Pancreas (tissue), 10 donors: Measurements from ENCODE around the gene TRPV4. TPM values are rescaled to one million over a fixed set of nuclear protein-coding genes. Genes with fewer than 3 reads are reported as not detected.
A peak's percentile ranks its signal among the peaks of the same experiment; 100 is the strongest.

ENCODE experiments used
- ATAC-seq, 4 donors: fragments of 200-7000 bp; cut with Tn5 transposase; one replicate each; pipeline versions ENCODE4 v1.8.0 to v1.9.1; 2020; ENCODE audit warnings: mild to moderate bottlenecking in 4 of 4, moderate library complexity in 4 of 4
- DNase-seq, 6 donors: peaks; one replicate each; pipeline ENCODE4 v3.0.0-alpha.2; 2020
- FAIRE-seq: peaks from 2 replicates; lab custom pipeline; 2012; peaks lifted over from hg19 to GRCh38; lab: Jason Lieb, UNC
- H3K27ac ChIP-seq, 4 donors: fragments of 200-600 bp; sonication (generic); 1 replicate in 3 of 4; 2 replicates in 1 of 4; pipeline versions ENCODE4 v1.5.0 to v1.8.0; 2020
- H3K27me3 ChIP-seq, 4 donors: fragments of 200-600 bp; one replicate each; pipeline ENCODE4 v1.8.0; 2021
- H3K36me3 ChIP-seq, 3 donors: fragments of 200-600 bp; sonication (generic) in 1 of 3; one replicate each; pipeline versions ENCODE4 v1.5.0 to v1.8.0; 2020 to 2021
- H3K4me1 ChIP-seq, 3 donors: fragments of 200-600 bp; one replicate each; pipeline ENCODE4 v1.8.0; 2021
- H3K4me3 ChIP-seq, 4 donors: fragments of 200-600 bp; sonication (generic) in 2 of 4; one replicate each; pipeline versions ENCODE4 v1.5.0 to v1.8.0; 2020 to 2021
- H3K9me3 ChIP-seq, 4 donors: fragments of 200-600 bp; one replicate each; pipeline ENCODE4 v1.8.0; 2021
- CTCF ChIP-seq, 4 donors: fragments of 200-600 bp; sonication (generic) in 3 of 4; IDR thresholded peaks; one replicate each; pipeline versions ENCODE4 v1.5.0 to v1.8.0; 2021; ENCODE audit warnings: antibody characterized with exemption in 4 of 4
- WGBS, 2 donors: extraction: QIAGEN DNeasy Blood & Tissue Kit; methylation state at CpG; one replicate each; pipeline ENCODE4 v1.1.7; 2013; 5-methylcytosine and 5-hydroxymethylcytosine counted together
- intact Hi-C, 3 donors: fragments of 100-400 bp; cut with DNase I; formaldehyde crosslinking; loops; one replicate each; pipeline versions ENCODE4 v1.11.1 to v1.14.2; 2022
- polyA plus RNA-seq, 2 donors: library from polyadenylated mRNA; stranded (reverse); fragments of 200-250 nt; gene quantifications; one replicate each; pipeline ENCODE4 v1.2.3, GENCODE V29; 2013
- total RNA-seq, 6 donors: library from RNA; stranded (reverse); fragmentation: NEBNext Ultra II Directional in 4 of 6; extraction: Animal tissue kit (Norgen Biotek cat#: 25700) in 4 of 6; gene quantifications; one replicate each; pipeline versions ENCODE4 v1.2.1 to v1.2.4, GENCODE V29; 2021 to 2023
- donor health status: healthy with polysubstance abuse.
- donor health status: DM: no; HTN: no; CAD: no; lungs with moderate emphysema.
- donor health status: DM: no; HTN: no; CAD: no.
- donor health status: control.
- donor health status: control.
- donor health status: Bipolar disorder and iron deficiency.
- donor health status: DM: yes; HTN: yes; CAD: no.
- donor health status: DM: no; HTN: no; CAD: no.
- donor health status: DM: no; HTN: no; CAD: no.
- donor health status: DM: yes; HTN: yes; CAD: no.

TRPV4 gene
- total and polyA plus RNA-seq, 8 donors, result 1.9 to 4.9 (median 4.0) TPM

GRCh38 chr12:109827566-109828550, 5.3 kb downstream of the TRPV4 start:
- no peaks in the 10 kb centered on the region for H3K36me3 ChIP-seq
- H3K27me3 ChIP-seq, result no peaks in the 10 kb centered on the region
- intact Hi-C loops, result no loop called here
- no peaks in the 10 kb centered on the region for H3K9me3 ChIP-seq
- TF ChIP-seq CTCF (IDR thresholded peaks at IDR 0.05), result no peak
- peak in 1 of 6 donors; percentile 56 for DNase-seq
- H3K4me1 ChIP-seq, result peaks cover 4 to 25% (median 7%) of the 10 kb centered on the region in 3 donors
- FAIRE-seq, result no peak
- 75 to 77% methylated on average over 19 of the region's 19 CpGs for WGBS, 2 donors
- H3K4me3 ChIP-seq, result no peak overlapping the region
- ATAC-seq, result peak in 3 of 4 donors; percentile 8 to 65 (median 65)
- peak overlapping the region in 1 of 4 donors; percentile 36 for H3K27ac ChIP-seq

- no peak for ATAC-seq
- TF ChIP-seq CTCF (IDR thresholded peaks at IDR 0.05), result no peak
- no peak overlapping the region for H3K27ac ChIP-seq
- DNase-seq, result no peak
- 87 to 92% methylated on average over 3 of the region's 3 CpGs for WGBS, 2 donors
- H3K9me3 ChIP-seq, result no peaks in the 10 kb centered on the region
- intact Hi-C loops, result no loop called here
- no peaks in the 10 kb centered on the region for H3K36me3 ChIP-seq
- no peak for FAIRE-seq
- no peaks in the 10 kb centered on the region for H3K27me3 ChIP-seq
- H3K4me3 ChIP-seq, result no peak overlapping the region
- H3K4me1 ChIP-seq, result peaks cover 8 to 28% (median 15%) of the 10 kb centered on the region in 3 donors
Measured at GRCh38 chr12:109827080-109827479, 6.1 kb downstream of the TRPV4 start.

- no peak for DNase-seq
- Histone ChIP-seq H3K9me3 (no peaks in the 10 kb centered on the region), H3K27ac (no peak overlapping the region), H3K36me3 (no peaks in the 10 kb centered on the region), H3K27me3 (no peaks in the 10 kb centered on the region), H3K4me3 (no peak overlapping the region), H3K4me1 (peaks cover 5 to 15% (median 11%) of the 10 kb centered on the region in 3 donors)
- no peak for TF ChIP-seq CTCF (IDR thresholded peaks at IDR 0.05)
- WGBS, 2 donors, result 89 to 93% methylated on average over 8 of the region's 8 CpGs
- no peak for ATAC-seq
- intact Hi-C loops, result no loop called here
- FAIRE-seq, result no peak
Measured at GRCh38 chr12:109824731-109825130, 8.5 kb downstream of the TRPV4 start.

GRCh38 chr12:109822951-109823411, 10.2 kb downstream of the TRPV4 start:
- DNase-seq, result peak; percentile 73 to 91 (median 86)
- H3K27me3 ChIP-seq, result no peaks in the 10 kb centered on the region
- WGBS, 2 donors, result 17 to 24% methylated on average over 15 of the region's 15 CpGs
- H3K9me3 ChIP-seq, result no peaks in the 10 kb centered on the region
- FAIRE-seq, result no peak
- peak; percentile 92 to 96 (median 95) for ATAC-seq
- no peak for TF ChIP-seq CTCF (IDR thresholded peaks at IDR 0.05)
- no peaks in the 10 kb centered on the region for H3K36me3 ChIP-seq
- no peak overlapping the region for H3K4me3 ChIP-seq
- peak overlapping the region; percentile 53 to 81 (median 68) for H3K27ac ChIP-seq
- peaks cover 5 to 15% (median 11%) of the 10 kb centered on the region in 3 donors for H3K4me1 ChIP-seq
- intact Hi-C loops, result no loop called here
